ENCODE data around the gene LILRB4.

Gene LILRB4

GRCh38 chr19:54659300-54659699 lies 3.5 kb upstream of the LILRB4 start:
- no peaks in the 10 kb centered on the region for H3F3A ChIP-seq (ENCODE audit: insufficient read depth)
- H3K4me2 ChIP-seq (ENCODE audit: low read depth, low read length, poor library complexity, severe bottlenecking), result no peak overlapping the region
- H3K79me2 ChIP-seq (ENCODE audit: insufficient read depth, low read length), result no peaks in the 10 kb centered on the region
- H3K9me3 ChIP-seq (ENCODE audit: insufficient read depth, low read length), result no peaks in the 10 kb centered on the region
- H2AFZ ChIP-seq (ENCODE audit: low read depth, low read length, severe bottlenecking), result no peak overlapping the region
- H3K9me2 ChIP-seq (replicated peaks; ENCODE audit: insufficient read depth, low read length), result no peaks in the 10 kb centered on the region
- H3K9ac ChIP-seq (ENCODE audit: low read length), result no peak overlapping the region
- no peaks in the 10 kb centered on the region for H3K27me3 ChIP-seq (ENCODE audit: low read length)
- no peaks in the 10 kb centered on the region for H3K36me3 ChIP-seq (ENCODE audit: low read length)
- no peak for TF ChIP-seq CTCF (IDR thresholded peaks at IDR 0.05; ENCODE audit: insufficient read depth, low read length, poor library complexity, severe bottlenecking)
- TF ChIP-seq EZH2phosphoT487 (conservative IDR thresholded peaks at IDR 0.05; ENCODE audit: low read length), result no peak
- no peak overlapping the region for H3K4me3 ChIP-seq (ENCODE audit: insufficient read depth, low read length, poor library complexity, severe bottlenecking)
- H3K27ac ChIP-seq (ENCODE audit: low read depth, low read length), result no peak overlapping the region
- no peaks in the 10 kb centered on the region for H4K20me1 ChIP-seq (ENCODE audit: low read depth, low read length)

GRCh38 chr19:54660306-54660705 lies 2.5 kb upstream of the LILRB4 start:
- Histone ChIP-seq H3K27me3 (ENCODE audit: low read length) (no peaks in the 10 kb centered on the region), H3K9ac (ENCODE audit: low read length) (no peak overlapping the region), H2AFZ (ENCODE audit: low read depth, low read length, severe bottlenecking) (no peak overlapping the region), H3K4me3 (ENCODE audit: insufficient read depth, low read length, poor library complexity, severe bottlenecking) (no peak overlapping the region), H3K27ac (ENCODE audit: low read depth, low read length) (no peak overlapping the region), H4K20me1 (ENCODE audit: low read depth, low read length) (no peaks in the 10 kb centered on the region), H3K9me3 (ENCODE audit: insufficient read depth, low read length) (no peaks in the 10 kb centered on the region), H3F3A (ENCODE audit: insufficient read depth) (no peaks in the 10 kb centered on the region), H3K9me2 (replicated peaks; ENCODE audit: insufficient read depth, low read length) (no peaks in the 10 kb centered on the region), H3K4me2 (ENCODE audit: low read depth, low read length, poor library complexity, severe bottlenecking) (no peak overlapping the region), H3K36me3 (ENCODE audit: low read length) (no peaks in the 10 kb centered on the region), H3K79me2 (ENCODE audit: insufficient read depth, low read length) (no peaks in the 10 kb centered on the region)
- no peak for TF ChIP-seq CTCF (IDR thresholded peaks at IDR 0.05; ENCODE audit: insufficient read depth, low read length, poor library complexity, severe bottlenecking)
- TF ChIP-seq EZH2phosphoT487 (conservative IDR thresholded peaks at IDR 0.05; ENCODE audit: low read length), result no peak

GRCh38 chr19:54660964-54661363 lies 1.8 kb upstream of the LILRB4 start:
- Histone ChIP-seq H3K27me3 (ENCODE audit: low read length) (no peaks in the 10 kb centered on the region), H3K4me2 (ENCODE audit: low read depth, low read length, poor library complexity, severe bottlenecking) (no peak overlapping the region), H3K79me2 (ENCODE audit: insufficient read depth, low read length) (no peaks in the 10 kb centered on the region), H3K9me3 (ENCODE audit: insufficient read depth, low read length) (no peaks in the 10 kb centered on the region), H3K4me3 (ENCODE audit: insufficient read depth, low read length, poor library complexity, severe bottlenecking) (no peak overlapping the region), H3K36me3 (ENCODE audit: low read length) (no peaks in the 10 kb centered on the region), H3F3A (ENCODE audit: insufficient read depth) (no peaks in the 10 kb centered on the region), H4K20me1 (ENCODE audit: low read depth, low read length) (no peaks in the 10 kb centered on the region), H2AFZ (ENCODE audit: low read depth, low read length, severe bottlenecking) (no peak overlapping the region), H3K9ac (ENCODE audit: low read length) (no peak overlapping the region), H3K9me2 (replicated peaks; ENCODE audit: insufficient read depth, low read length) (no peaks in the 10 kb centered on the region), H3K27ac (ENCODE audit: low read depth, low read length) (no peak overlapping the region)
- no peak for TF ChIP-seq CTCF (IDR thresholded peaks at IDR 0.05; ENCODE audit: insufficient read depth, low read length, poor library complexity, severe bottlenecking)
- no peak for TF ChIP-seq EZH2phosphoT487 (conservative IDR thresholded peaks at IDR 0.05; ENCODE audit: low read length)
